ENCODE data around the gene SAA1. TPM values are rescaled to one million over a fixed set of nuclear protein-coding genes. Genes with fewer than 3 reads are reported as not detected.

SAA1 gene
- total and polyA plus RNA-seq, 3 donors from 2014 or later, result 6.2 TPM; not detected in 2

GRCh38 chr11:18314784-18315523 lies 48.9 kb downstream of the SAA1 start:
- peaks cover 33% of the 10 kb centered on the region for H3K4me1 ChIP-seq
- H3K27me3 ChIP-seq, result no peaks in the 10 kb centered on the region
- H3K27ac ChIP-seq, result peak overlapping the region in 1 of 2 donors; percentile 16
- WGBS, 2 donors, result 78 to 81% methylated on average over 9 of the region's 9 CpGs
- DNase-seq, result no peak
- TF ChIP-seq, protein P1, sequence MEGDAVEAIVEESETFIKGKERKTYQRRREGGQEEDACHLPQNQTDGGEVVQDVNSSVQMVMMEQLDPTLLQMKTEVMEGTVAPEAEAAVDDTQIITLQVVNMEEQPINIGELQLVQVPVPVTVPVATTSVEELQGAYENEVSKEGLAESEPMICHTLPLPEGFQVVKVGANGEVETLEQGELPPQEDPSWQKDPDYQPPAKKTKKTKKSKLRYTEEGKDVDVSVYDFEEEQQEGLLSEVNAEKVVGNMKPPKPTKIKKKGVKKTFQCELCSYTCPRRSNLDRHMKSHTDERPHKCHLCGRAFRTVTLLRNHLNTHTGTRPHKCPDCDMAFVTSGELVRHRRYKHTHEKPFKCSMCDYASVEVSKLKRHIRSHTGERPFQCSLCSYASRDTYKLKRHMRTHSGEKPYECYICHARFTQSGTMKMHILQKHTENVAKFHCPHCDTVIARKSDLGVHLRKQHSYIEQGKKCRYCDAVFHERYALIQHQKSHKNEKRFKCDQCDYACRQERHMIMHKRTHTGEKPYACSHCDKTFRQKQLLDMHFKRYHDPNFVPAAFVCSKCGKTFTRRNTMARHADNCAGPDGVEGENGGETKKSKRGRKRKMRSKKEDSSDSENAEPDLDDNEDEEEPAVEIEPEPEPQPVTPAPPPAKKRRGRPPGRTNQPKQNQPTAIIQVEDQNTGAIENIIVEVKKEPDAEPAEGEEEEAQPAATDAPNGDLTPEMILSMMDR (IDR thresholded peaks at IDR 0.05), result no peak
- TF ChIP-seq POLR2A (IDR thresholded peaks at IDR 0.05), result no peak
- no peak overlapping the region for H3K4me3 ChIP-seq
- H3K36me3 ChIP-seq (ENCODE audit: low read depth, missing control alignments), result no peaks in the 10 kb centered on the region
- intact Hi-C loops (cut with DNase I; ENCODE audit: low total_unique reads), result no loop called here
- H3K9me3 ChIP-seq, result no peaks in the 10 kb centered on the region

DNA sequence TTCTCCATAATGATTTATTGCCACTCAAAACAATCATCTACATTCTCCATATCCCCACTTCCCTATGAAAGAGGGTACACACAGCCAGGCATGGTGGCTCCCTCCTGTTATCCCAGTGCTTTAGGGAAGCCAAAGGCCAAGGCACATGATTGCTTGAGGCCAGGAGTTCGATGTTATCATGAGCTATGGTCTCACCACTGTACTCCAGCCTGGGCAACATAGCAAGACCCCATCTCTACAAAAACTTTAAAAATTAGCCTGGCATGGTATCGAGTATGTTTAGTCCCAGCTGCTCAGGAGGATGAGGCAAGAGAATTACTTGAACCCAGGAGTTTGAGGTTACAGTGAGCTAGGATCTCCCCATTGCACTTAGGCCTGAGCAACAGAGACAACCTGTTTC lies 49.8 kb downstream of the SAA1 start:
- WGBS, 2 donors, result 95 to 97% methylated on average over 2 of the region's 2 CpGs
- TF ChIP-seq, protein P1 (IDR thresholded peaks at IDR 0.05), result no peak
- no peak for TF ChIP-seq POLR2A (IDR thresholded peaks at IDR 0.05)
- Histone ChIP-seq H3K4me1 (peaks cover 33% of the 10 kb centered on the region), H3K9me3 (no peaks in the 10 kb centered on the region), H3K4me3 (no peak overlapping the region), H3K27ac (peak overlapping the region in 1 of 2 donors; percentile 39), H3K36me3 (ENCODE audit: low read depth, missing control alignments) (no peaks in the 10 kb centered on the region), H3K27me3 (no peaks in the 10 kb centered on the region)
- intact Hi-C loops (cut with DNase I; ENCODE audit: low total_unique reads), result no loop called here
- no peak for DNase-seq

- H3K27me3 ChIP-seq, result no peaks in the 10 kb centered on the region
- no peaks in the 10 kb centered on the region for H3K36me3 ChIP-seq (ENCODE audit: low read depth, missing control alignments)
- intact Hi-C loops (cut with DNase I; ENCODE audit: low total_unique reads), result no loop called here
- H3K4me1 ChIP-seq, result peaks cover 28% of the 10 kb centered on the region
- no peak overlapping the region for H3K4me3 ChIP-seq
- 71 to 79% methylated on average over 4 of the region's 4 CpGs for WGBS, 2 donors
- H3K27ac ChIP-seq, result peak overlapping the region; percentile 39 to 43
- no peak for DNase-seq
- H3K9me3 ChIP-seq, result no peaks in the 10 kb centered on the region
- TF ChIP-seq, protein P1 (IDR thresholded peaks at IDR 0.05), result no peak
- no peak for TF ChIP-seq POLR2A (IDR thresholded peaks at IDR 0.05)
These were observed 51.5 kb downstream of the SAA1 start for GRCh38 chr11:18317551-18317950.

Small RNAs within 50 kb of the gene (small RNA-seq; reads per million reads assigned to genes)
- gene RNA5SP333 (0 reads per million in 2 donors), gene RNA5SP334 (0 reads per million in 2 donors)

Other genes starting within 250 kb of the SAA1 start
- gene TPH1, start 220.0 kb upstream of the SAA1 start, total RNA-seq, result 1 to 10 TPM; 1.7 to 1.9 TPM
- gene TPH1, start 220.0 kb upstream of the SAA1 start, polyA plus RNA-seq (ENCODE audit: insufficient read depth, low read depth, low replicate concordance), result 1.0 TPM
- 10 to 100 TPM; 21.8 to 29.8 TPM for gene SAAL1, start 160.2 kb upstream of the SAA1 start, total RNA-seq
- 29.0 TPM for gene SAAL1, start 160.2 kb upstream of the SAA1 start, polyA plus RNA-seq (ENCODE audit: insufficient read depth, low read depth, low replicate concordance)
- gene MRGPRX3, start 133.7 kb upstream of the SAA1 start, total RNA-seq, result not detected
- not detected for gene MRGPRX3, start 133.7 kb upstream of the SAA1 start, polyA plus RNA-seq (ENCODE audit: insufficient read depth, low read depth, low replicate concordance)
- not detected for gene MRGPRX4, start 93.4 kb upstream of the SAA1 start, total RNA-seq
- gene MRGPRX4, start 93.4 kb upstream of the SAA1 start, polyA plus RNA-seq (ENCODE audit: insufficient read depth, low read depth, low replicate concordance), result not detected
- not detected for gene SAA4, start 29.5 kb upstream of the SAA1 start, total RNA-seq
- gene SAA4, start 29.5 kb upstream of the SAA1 start, polyA plus RNA-seq (ENCODE audit: insufficient read depth, low read depth, low replicate concordance), result 0.84 TPM
- gene SAA2, start 17.6 kb upstream of the SAA1 start, total RNA-seq, result 1 to 10 TPM; 1.7 to 2.4 TPM
- gene SAA2, start 17.6 kb upstream of the SAA1 start, polyA plus RNA-seq (ENCODE audit: insufficient read depth, low read depth, low replicate concordance), result 2.1 TPM
- gene HPS5, start 55.9 kb downstream of the SAA1 start, total RNA-seq, result 100 to 1,000 TPM in 1 of 2 donors, 10 to 100 TPM in 1; 97.7 to 111 TPM
- gene HPS5, start 55.9 kb downstream of the SAA1 start, polyA plus RNA-seq (ENCODE audit: insufficient read depth, low read depth, low replicate concordance), result 44.0 TPM
- gene GTF2H1, start 56.3 kb downstream of the SAA1 start, total RNA-seq, result 100 to 1,000 TPM; 103 to 111 TPM
- 79.2 TPM for gene GTF2H1, start 56.3 kb downstream of the SAA1 start, polyA plus RNA-seq (ENCODE audit: insufficient read depth, low read depth, low replicate concordance)
- 100 to 1,000 TPM; 155 to 174 TPM for gene LDHA, start 128.3 kb downstream of the SAA1 start, total RNA-seq
- 353 TPM for gene LDHA, start 128.3 kb downstream of the SAA1 start, polyA plus RNA-seq (ENCODE audit: insufficient read depth, low read depth, low replicate concordance)
- 100 to 1,000 TPM; 115 to 135 TPM for gene LDHC, start 146.1 kb downstream of the SAA1 start, total RNA-seq
- 815 TPM for gene LDHC, start 146.1 kb downstream of the SAA1 start, polyA plus RNA-seq (ENCODE audit: insufficient read depth, low read depth, low replicate concordance)
- 1 to 10 TPM; 2.4 to 4.7 TPM for gene LDHAL6A, start 189.6 kb downstream of the SAA1 start, total RNA-seq
- 13.0 TPM for gene LDHAL6A, start 189.6 kb downstream of the SAA1 start, polyA plus RNA-seq (ENCODE audit: insufficient read depth, low read depth, low replicate concordance)